ENCODE data around the gene EYA3.

The EYA3 gene

DNA sequence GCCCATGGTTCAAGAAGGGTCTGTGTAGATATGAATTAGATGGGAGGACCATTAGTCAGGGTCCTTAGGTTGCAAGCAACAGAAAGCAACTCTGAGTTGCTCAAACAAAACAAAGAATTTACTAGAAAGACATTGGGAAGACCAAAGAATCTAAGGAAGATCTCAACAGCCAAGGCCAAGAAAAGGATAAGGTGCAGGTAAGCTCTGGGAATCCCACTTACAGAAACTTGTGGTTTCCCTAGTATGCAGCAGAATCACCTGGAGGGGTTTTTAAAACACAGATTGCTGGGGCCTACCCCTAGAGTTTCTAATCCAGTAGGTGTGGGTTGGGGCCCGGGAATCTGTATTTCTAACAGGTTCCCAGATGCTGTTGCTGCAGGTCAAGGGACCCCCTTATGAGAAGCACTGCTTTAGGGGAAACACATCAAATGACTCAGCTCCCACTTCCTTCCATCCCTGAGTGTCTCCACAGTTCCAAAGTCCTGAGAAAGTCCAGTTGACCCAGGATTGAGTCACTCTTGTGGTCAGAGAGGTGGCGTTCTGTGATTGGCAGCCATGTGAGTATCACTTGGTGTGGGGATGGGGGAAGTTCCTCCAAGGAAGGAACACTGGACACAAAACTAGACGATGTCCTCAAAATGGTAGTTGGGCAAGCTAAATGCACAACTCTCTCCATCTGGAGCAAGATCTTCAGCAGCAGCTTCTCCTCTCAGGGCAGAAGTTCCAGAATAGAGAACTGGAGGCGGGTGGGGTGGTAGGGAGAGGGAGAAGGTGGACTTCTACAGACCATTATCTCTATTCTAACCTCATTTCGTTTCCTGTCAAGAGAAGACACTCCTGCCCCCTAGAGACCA is 24.2 kb upstream of the EYA3 start:
- peak; percentile 17 for DNase-seq

- DNase-seq, result peak; percentile 20
These were observed 22.7 kb upstream of the EYA3 start for GRCh38 chr1:28111157-28111556.

- no peak for DNase-seq
These were observed 22.1 kb upstream of the EYA3 start for GRCh38 chr1:28110555-28110954.

GRCh38 chr1:28109639-28110038 is 21.2 kb upstream of the EYA3 start:
- DNase-seq, result no peak

GRCh38 chr1:28108001-28108400 is 19.6 kb upstream of the EYA3 start:
- DNase-seq, result no peak

- DNase-seq, result no peak
These were observed 16.6 kb upstream of the EYA3 start for GRCh38 chr1:28104866-28105467.

GRCh38 chr1:28102189-28102588 is 13.8 kb upstream of the EYA3 start:
- no peak for DNase-seq

DNA sequence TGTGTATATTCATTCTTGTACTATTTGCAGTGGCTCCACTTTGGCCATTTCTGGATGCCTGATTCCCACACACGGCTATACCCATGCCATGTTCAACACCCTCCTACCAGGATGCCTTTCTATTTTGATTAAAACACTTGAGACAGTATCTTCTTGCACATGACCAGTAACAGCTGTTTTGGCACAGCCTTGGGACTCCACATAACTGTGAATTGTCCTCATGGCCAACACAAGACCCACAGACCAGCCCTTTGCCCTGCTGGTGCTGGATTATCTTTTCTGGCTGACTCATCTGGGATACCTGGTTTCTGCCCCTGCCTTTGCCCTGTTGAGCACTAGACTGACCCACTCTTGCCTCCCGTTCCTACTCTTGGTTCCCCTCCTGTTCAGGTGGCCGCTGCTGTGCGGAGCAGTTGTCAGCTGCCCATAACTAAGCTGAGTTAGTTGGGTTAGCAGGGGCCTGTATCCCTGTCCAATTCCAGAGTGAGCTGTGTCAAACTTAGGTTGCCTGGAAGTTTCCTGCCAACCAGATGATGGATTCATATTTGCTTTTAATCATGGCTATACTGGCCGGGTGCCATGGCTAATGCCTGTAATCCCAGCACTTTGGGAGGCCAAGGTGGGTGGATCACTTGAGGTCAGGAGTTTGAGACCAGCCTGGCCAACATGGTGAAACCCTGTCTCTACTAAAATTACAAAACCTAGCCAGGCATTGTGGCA is 10.8 kb upstream of the EYA3 start:
- no peak for DNase-seq

DNA sequence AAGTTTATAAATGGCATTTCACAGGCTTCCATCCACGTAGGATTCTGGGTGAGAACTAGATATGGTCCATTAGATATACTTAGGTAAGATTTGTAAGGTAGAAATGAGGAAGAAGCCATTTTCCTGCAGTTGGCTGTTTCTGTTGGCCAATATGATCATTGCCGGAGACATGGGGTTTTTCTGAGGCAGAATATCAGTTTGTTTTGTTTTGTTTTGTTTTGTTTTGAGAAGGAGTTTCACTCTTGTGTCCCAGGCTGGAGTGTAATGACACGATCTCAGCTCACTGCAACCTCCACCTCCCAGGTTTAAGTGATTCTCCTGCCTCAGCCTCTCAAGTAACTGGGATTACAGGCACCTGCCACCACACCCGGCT is 8.7 kb upstream of the EYA3 start:
- no peak for DNase-seq

DNA sequence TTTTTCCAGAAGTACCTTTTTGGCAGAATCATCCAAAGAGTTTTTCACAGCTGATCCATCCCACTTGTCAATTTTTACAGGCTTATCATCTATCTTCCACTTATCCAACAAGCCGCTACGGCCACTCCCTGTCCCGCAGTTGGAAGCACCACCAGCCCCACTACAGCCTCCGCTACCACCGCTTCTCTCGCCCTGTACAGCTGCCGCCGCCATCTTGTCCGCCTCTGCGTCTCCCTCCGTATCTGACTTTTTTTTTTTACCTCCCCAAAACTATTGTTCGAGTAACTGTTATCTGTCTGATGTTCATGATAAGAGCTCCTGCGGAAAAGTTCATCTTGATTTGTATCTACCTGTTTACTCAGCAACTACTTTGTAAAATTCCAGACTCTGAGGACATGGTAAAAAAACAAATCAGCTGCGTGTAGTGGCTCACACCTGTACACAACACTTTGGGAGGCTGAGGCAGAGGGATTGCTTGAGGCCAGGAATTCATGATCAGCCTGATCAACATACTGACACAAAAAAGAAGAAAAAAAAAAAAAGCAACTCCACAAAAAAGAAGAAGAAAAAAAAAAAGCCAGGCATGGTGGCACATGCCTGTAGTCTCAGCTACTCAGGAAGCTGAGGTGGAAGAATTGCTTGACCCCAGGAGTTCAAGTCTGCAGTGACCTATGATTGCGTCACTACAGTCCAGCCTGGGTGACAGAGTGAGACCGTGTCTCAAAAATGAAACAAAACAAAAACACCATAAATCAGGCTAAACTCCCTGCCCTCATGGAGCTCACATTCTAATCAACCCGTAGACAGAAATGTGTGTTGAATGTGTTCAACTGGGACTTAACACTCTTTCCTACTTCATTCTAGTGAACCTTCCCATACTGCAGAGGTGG is 8.0 kb upstream of the EYA3 start:
- DNase-seq, result no peak

GRCh38 chr1:28091043-28091781 is 2.8 kb upstream of the EYA3 start:
- DNase-seq, result peak; percentile 83

- DNase-seq, result no peak
These were observed 719 bp downstream of the EYA3 start for GRCh38 chr1:28087614-28088167.

GRCh38 chr1:28086651-28087050 is 1.8 kb downstream of the EYA3 start:
- no peak for DNase-seq

GRCh38 chr1:28085129-28085528 is 3.3 kb downstream of the EYA3 start:
- no peak for DNase-seq

DNA sequence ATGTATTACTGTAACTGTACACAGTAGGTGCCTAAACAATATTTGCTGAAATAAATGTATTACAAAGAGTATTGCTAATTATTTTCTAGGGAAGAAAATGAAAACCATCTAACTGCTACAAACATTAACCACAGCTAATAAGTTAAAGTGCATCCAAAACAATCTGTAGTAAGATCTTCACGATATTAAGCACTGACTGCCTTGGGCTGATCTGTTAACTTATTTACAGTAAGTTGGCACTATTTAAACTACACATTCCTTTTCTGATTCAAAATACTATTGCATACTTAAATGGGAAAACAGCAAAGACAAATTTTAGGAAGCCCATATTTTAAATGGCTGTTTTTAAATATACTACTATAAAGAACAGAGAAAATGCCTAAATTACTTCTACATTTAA is 4.5 kb downstream of the EYA3 start:
- DNase-seq, result no peak

GRCh38 chr1:28078680-28079626 is 9.5 kb downstream of the EYA3 start:
- DNase-seq, result no peak

DNA sequence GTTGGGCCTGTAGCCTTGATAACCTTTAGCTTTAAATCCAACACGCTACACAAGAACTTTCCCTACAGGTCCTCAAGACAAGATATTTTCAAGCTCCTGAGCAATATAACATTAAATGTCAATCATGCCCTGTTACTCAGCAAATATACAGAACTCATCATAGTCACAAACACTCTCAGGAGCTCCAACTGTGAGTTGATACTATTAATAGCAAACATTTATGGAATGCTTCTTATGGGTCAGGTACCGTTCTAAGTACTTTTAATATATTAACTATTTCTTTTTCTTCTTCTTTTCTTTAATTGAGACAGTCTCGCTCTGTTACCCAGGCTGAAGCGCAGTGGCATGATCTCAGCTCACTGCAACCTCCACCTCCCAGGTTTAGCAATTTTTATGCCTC is 10.1 kb downstream of the EYA3 start:
- DNase-seq, result no peak

DNA sequence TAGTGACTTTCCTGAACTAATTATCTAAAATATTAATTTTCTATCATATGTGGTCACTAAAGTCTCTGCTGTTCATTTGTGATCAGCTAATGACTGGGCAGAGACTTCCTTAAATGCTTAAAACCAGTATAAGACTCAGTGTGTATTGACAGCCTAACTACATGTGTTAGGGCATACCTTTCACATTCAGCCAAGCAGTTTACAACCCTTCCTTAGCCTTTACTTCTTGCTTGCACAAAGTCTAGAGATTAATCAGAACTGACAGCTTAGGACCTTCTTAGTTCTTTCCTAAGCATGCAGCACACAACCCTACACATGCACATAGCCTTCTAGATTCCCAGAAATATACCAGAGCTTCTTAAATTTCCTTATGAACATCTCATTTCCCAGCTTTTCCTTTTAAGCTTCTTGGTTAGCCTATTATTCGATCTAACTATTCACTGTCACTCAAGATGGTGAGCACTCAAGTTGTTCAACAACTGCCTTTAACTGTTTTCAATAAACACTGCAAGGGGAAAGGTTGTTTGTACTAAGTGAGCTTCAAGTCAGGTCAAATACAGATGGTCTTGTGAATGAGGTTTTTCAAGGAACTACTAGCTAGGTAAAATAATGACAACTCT is 13.4 kb downstream of the EYA3 start:
- DNase-seq, result no peak

- DNase-seq, result no peak
These were observed 14.5 kb downstream of the EYA3 start for GRCh38 chr1:28073867-28074266.

DNA sequence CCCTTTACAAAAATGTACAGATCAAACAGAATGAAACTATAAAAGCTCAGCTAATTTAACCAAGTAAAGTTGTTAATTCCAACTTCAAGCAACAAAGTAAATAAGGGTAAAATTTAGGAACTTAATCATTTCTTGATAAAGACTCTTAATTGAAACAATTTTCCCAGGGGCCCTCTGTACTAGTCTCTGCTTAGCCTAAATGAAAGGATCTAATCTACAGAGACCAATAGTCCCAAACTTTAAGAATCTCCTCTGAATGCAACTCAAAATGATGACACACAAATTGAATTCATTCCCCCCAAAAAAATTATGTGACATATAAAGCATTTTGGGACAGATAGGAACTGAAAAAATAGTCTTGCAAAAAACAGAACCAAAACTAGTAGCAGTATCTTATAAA is 16.6 kb downstream of the EYA3 start:
- no peak for DNase-seq
